KMS-11 (cell line): ENCODE measurements around the gene ULK1.
A peak's percentile ranks its signal among the peaks of the same experiment; 100 is the strongest.

ENCODE experiments used
- H2AFZ ChIP-seq: fragments of 200-600 bp; sonication (generic); 2 replicates; pipeline ENCODE4 v1.6.1; 2016; ENCODE audit warnings: antibody characterized with exemption, mixed run types, low read depth
- H3K27ac ChIP-seq: fragments of 200-600 bp; sonication (generic); 2 replicates; pipeline ENCODE4 v1.6.1; 2016; ENCODE audit warnings: mild to moderate bottlenecking, mixed run types
- H3K27me3 ChIP-seq: fragments of 200-600 bp; sonication (generic); 2 replicates; pipeline ENCODE4 v1.6.1; 2017; ENCODE audit warnings: mild to moderate bottlenecking, low read depth, mixed run types, moderate library complexity; ENCODE audit not compliant: insufficient read depth
- H3K36me3 ChIP-seq: fragments of 200-600 bp; sonication (generic); 2 replicates; pipeline ENCODE4 v1.6.1; 2017; ENCODE audit warnings: mild to moderate bottlenecking, mixed run types; ENCODE audit not compliant: insufficient read depth
- H3K4me1 ChIP-seq: fragments of 200-600 bp; sonication (generic); 2 replicates; pipeline ENCODE4 v1.6.1; 2016; ENCODE audit warnings: mild to moderate bottlenecking, low read depth, mixed run types; ENCODE audit not compliant: poor library complexity, severe bottlenecking
- H3K4me2 ChIP-seq: fragments of 200-600 bp; sonication (generic); 2 replicates; pipeline ENCODE4 v1.7.0; 2016; ENCODE audit warnings: mild to moderate bottlenecking, mixed run types
- H3K4me3 ChIP-seq: fragments of 200-600 bp; sonication (generic); IDR thresholded peaks from 2 replicates; pipeline ENCODE4 v1.6.1; 2017; ENCODE audit warnings: low read depth, low read length, mixed read lengths; ENCODE audit not compliant: insufficient read depth
- H3K79me2 ChIP-seq: fragments of 200-600 bp; sonication (generic); 2 replicates; pipeline ENCODE4 v1.6.1; 2016; ENCODE audit warnings: low read depth, mixed run types; ENCODE audit not compliant: insufficient read depth
- H3K9ac ChIP-seq: fragments of 200-600 bp; sonication (generic); 2 replicates; pipeline ENCODE4 v1.6.1; 2016; ENCODE audit warnings: mild to moderate bottlenecking, mixed run types
- H4K20me1 ChIP-seq: fragments of 200-600 bp; sonication (generic); 2 replicates; pipeline ENCODE4 v1.6.1; 2016; ENCODE audit warnings: mild to moderate bottlenecking, mixed run types; ENCODE audit not compliant: insufficient read depth
- CTCF ChIP-seq: fragments of 200-600 bp; sonication (generic); conservative IDR thresholded peaks from 2 replicates; pipeline ENCODE4 v1.6.1; 2017; ENCODE audit warnings: low read depth, mild to moderate bottlenecking, antibody characterized with exemption, low read length, moderate library complexity, mixed read lengths

Gene ULK1

GRCh38 chr12:131922772-131923171, 28.4 kb downstream of the ULK1 start:
- no peak for TF ChIP-seq CTCF
- peaks cover 26% of the 10 kb centered on the region for H3K4me1 ChIP-seq

GRCh38 chr12:131923260-131923659, 28.8 kb downstream of the ULK1 start:
- Histone ChIP-seq H3K4me2 (peak overlapping the region; percentile 39; the same call in 1 of the 2 replicates), H4K20me1 (no peaks in the 10 kb centered on the region), H3K4me3 (no peak overlapping the region), H3K27ac (no peak overlapping the region; the same call in 1 of the 2 replicates), H3K27me3 (no peaks in the 10 kb centered on the region), H2AFZ (no peak overlapping the region), H3K9ac (peak overlapping the region; percentile 12; the same call in 1 of the 2 replicates), H3K79me2 (no peaks in the 10 kb centered on the region), H3K36me3 (no peaks in the 10 kb centered on the region), H3K4me1 (peaks cover 30% of the 10 kb centered on the region)
- TF ChIP-seq CTCF = no peak

More at GRCh38 chr12:131922772-131923171, 28.4 kb downstream of the ULK1 start:
- Histone ChIP-seq H3K4me2 (peak overlapping the region; percentile 39; the same call in 1 of the 2 replicates), H4K20me1 (no peaks in the 10 kb centered on the region), H3K27me3 (no peaks in the 10 kb centered on the region), H3K4me3 (no peak overlapping the region), H3K79me2 (no peaks in the 10 kb centered on the region), H2AFZ (no peak overlapping the region), H3K9ac (peak overlapping the region; percentile 12; the same call in 1 of the 2 replicates), H3K27ac (no peak overlapping the region), H3K36me3 (no peaks in the 10 kb centered on the region)

DNA sequence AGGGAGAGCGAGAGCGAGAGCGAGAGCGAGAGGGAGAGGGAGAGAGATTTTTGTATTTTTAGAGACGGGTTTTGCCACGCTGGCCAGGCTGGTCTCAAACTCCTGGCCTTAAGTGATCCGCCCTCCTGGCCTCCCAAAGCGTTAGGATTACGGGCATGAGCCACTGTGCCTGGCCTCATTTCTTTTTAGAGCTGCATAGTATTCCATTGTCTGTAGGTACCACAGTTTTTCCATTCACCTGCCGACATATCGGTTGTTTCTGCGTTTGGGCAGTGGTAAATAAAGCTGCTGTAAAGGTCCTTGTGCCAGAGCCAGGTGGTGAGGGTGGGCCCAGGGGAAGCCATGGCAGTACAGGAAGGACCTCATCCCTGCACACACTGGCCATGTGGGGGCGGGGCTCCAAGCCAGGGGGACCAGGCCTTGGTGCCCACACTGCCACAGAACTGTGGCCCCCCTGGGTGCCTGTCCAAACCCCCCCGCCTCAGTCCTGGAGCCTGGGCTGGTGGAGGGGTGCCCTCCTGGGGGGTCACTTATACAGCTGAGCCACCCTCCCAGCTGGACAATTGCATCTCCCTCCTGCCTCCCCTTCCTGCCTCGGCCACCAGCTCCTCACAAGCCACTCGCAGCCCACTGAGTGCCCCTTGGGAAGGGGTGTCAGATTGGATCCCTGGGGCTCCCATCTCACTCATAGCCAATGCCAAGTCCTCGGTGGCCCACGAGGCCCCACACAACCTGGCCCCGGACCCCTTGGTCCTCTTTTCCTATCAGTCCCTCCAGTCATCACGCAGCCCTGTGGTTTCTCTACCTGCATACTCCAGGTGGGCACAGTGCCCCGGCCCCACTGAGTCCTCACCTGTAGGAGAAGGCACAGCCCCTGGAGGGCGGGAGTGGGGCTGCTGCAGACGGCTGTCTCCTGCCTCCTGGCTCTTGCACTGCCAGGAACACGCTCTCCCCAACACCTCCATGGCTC, 33.0 kb downstream of the ULK1 start:
- Histone ChIP-seq H3K27ac (no peak overlapping the region), H3K27me3 (no peaks in the 10 kb centered on the region), H3K79me2 (peaks cover 14% of the 10 kb centered on the region), H4K20me1 (no peaks in the 10 kb centered on the region), H3K9ac (no peak overlapping the region), H3K4me2 (no peak overlapping the region; the same call in 1 of the 2 replicates), H2AFZ (no peak overlapping the region), H3K4me3 (no peak overlapping the region), H3K36me3 (no peaks in the 10 kb centered on the region), H3K4me1 (peaks cover 38% of the 10 kb centered on the region)
- TF ChIP-seq CTCF = no peak

DNA sequence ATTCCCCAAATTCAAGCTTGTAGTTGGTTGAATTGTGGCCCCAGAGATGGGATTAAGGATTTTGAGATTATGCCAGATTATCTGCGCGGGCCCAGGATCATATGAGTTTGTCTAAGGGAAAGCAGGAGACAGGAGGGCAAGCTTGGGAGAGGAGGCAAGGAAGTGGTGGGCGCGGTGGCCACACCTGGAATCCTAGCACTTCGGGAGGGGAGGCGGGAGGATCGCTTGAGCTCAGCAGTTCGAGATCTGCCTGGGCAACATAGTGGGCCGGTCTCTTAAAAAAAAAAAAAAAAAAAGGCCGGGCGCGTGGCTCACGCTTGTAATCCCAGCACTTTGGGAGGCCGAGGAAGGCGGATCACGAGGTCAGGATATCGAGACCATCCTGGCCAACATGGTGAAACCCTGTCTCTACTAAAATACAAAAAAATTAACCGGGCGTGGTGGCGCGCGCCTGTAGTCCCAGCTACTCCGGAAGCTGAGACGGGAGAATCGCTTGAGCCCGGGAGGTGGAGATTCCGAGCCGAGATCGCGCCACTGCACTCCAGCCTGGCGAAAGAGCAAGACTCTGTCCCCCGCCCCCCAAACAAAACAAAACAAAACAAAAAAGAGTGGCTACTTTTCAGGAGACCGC, 33.8 kb downstream of the ULK1 start:
- Histone ChIP-seq H3K36me3 (no peaks in the 10 kb centered on the region), H3K27me3 (no peaks in the 10 kb centered on the region), H3K4me2 (peak overlapping the region; percentile 36; the same call in 1 of the 2 replicates), H3K79me2 (peaks cover 14% of the 10 kb centered on the region), H3K27ac (no peak overlapping the region), H3K9ac (peak overlapping the region; percentile 49; the same call in 1 of the 2 replicates), H4K20me1 (no peaks in the 10 kb centered on the region), H3K4me3 (no peak overlapping the region), H2AFZ (peak overlapping the region; percentile 79), H3K4me1 (peaks cover 32% of the 10 kb centered on the region)
- TF ChIP-seq CTCF = no peak
